Activated CD4-positive, alpha-beta T cell treated with anti-CD3 and anti-CD28 coated beads, Interleukin-2, amount 10 ng/mL, durations not matched to agents 24 days and 14 days (primary cell): ENCODE data around the gene ZSCAN12. TPM values are rescaled to one million over a fixed set of nuclear protein-coding genes. Genes with fewer than 3 reads are reported as not detected.

Experiments used
- DNase-seq: peaks from one replicate; pipeline ENCODE4 v3.0.0; 2022
- H3K27ac Mint-ChIP-seq: one replicate; pipeline ENCODE4 v1.8.0; 2022; ENCODE audit warnings: mild to moderate bottlenecking, mixed read lengths
- H3K27me3 Mint-ChIP-seq: one replicate; pipeline ENCODE4 v1.8.0; 2022; ENCODE audit warnings: mixed read lengths
- H3K36me3 Mint-ChIP-seq: one replicate; pipeline ENCODE4 v1.8.0; 2022; ENCODE audit warnings: low read depth, mild to moderate bottlenecking, mixed read lengths
- H3K4me1 Mint-ChIP-seq: one replicate; pipeline ENCODE4 v1.8.0; 2021; ENCODE audit warnings: mixed read lengths
- H3K4me3 Mint-ChIP-seq: one replicate; pipeline ENCODE4 v1.8.0; 2022; ENCODE audit warnings: mild to moderate bottlenecking, moderate library complexity, mixed read lengths
- H3K9me3 Mint-ChIP-seq: one replicate; pipeline ENCODE4 v1.8.0; 2021; ENCODE audit warnings: mixed read lengths
- intact Hi-C: fragments of 100-400 bp; cut with micrococcal nuclease; formaldehyde crosslinking; loops from one replicate; pipeline ENCODE4 v1.15.1; 2023
- total RNA-seq: library from RNA; stranded (reverse); gene quantifications from 2 replicates; pipeline ENCODE4 v1.2.3, GENCODE V29; 2022

ZSCAN12 gene
- total RNA-seq, 1 donor from 2014 or later, result 5.8 TPM

DNA sequence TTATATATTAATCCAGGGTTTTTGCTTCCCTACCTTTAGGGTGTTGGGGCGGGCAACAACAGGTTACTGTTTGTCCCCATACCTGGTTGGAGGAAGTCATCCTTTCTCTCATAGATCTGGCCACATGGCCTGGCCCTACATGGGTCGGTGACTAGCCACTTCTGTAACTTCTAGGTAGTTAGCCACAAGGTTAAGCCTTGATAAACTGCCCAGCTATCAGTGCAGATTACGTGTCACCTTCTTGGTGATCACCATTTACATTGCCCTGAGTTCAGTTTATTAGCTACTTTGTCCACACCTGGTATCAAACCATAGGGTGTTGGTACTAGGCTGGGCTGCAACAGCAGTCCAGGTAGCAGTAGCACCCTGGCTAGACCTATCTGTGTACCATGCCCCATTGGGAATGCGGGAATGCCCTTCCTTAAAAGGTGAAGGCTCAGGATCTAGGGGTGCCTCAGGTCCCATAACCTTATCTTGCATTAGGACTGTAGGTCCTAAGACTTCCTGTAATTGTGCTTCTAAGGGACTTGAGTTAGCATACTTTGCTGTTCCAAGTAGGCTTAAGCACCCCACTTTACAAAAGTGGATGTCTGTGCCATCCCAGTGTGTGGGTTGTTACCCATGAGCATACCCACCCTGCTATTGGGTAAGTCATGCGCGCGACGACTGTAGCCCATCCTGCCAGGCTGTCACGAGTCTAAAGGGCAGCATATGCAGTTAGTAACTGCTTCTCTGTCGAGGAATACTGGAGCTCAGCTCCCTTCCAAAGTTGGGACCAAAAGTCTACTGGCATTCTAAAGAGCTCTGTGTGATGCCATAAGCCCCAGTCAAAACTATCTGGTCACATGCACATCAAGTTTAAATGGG, 44.6 kb downstream of the ZSCAN12 start:
- no peak overlapping the region for H3K27ac Mint-ChIP-seq
- DNase-seq, result peak; percentile 55
- H3K4me3 Mint-ChIP-seq, result peak overlapping the region; percentile 93
- peaks cover 24% of the 10 kb centered on the region for H3K4me1 Mint-ChIP-seq
- no peaks in the 10 kb centered on the region for H3K27me3 Mint-ChIP-seq
- intact Hi-C loops, result loop anchor here (10.0 kb wide), 1 partner anchor 450 kb away; no protein-coding TSS in a partner anchor
- no peaks in the 10 kb centered on the region for H3K9me3 Mint-ChIP-seq
- H3K36me3 Mint-ChIP-seq, result peaks cover 4% of the 10 kb centered on the region

DNA sequence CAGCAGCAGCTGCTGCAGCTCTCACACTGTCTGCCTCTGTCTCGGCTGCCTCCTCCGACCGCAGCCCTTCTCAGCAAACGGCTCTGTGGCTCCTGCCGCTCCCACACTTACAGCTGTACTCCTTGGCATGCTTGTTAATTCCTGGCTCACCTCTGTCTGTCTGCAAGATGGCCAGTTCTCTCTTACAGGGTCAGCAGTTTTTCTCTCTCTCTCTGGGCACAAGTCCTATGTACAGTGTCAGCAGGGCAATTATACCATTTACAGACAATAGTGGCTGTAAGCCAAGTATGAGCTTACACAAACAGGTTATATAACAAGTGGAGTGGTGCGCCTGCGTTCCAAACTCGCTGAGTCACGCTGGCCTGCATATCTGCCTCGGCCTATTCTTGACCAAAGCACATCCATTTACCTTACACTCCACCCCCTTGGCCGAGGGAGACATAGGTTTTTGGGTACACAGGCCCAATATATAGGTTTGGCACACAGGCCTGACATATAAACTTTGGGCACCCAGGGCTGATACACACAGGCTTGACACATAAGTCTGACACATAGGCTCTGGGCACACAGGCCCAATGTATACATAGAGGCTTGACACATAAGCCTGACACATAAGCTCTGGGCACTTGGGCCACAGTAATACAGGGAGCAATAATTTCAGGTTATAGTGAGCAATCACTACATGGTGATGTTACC, 45.4 kb downstream of the ZSCAN12 start:
- no peak overlapping the region for H3K27ac Mint-ChIP-seq
- H3K4me1 Mint-ChIP-seq, result peaks cover 29% of the 10 kb centered on the region
- no peak overlapping the region for H3K4me3 Mint-ChIP-seq
- peak; percentile 54 for DNase-seq
- intact Hi-C loops, result loop anchor here (10.0 kb wide), 1 partner anchor 449 kb away; no protein-coding TSS in a partner anchor
- H3K9me3 Mint-ChIP-seq, result no peaks in the 10 kb centered on the region
- peaks cover 2% of the 10 kb centered on the region for H3K27me3 Mint-ChIP-seq
- H3K36me3 Mint-ChIP-seq, result peaks cover 8% of the 10 kb centered on the region

DNA sequence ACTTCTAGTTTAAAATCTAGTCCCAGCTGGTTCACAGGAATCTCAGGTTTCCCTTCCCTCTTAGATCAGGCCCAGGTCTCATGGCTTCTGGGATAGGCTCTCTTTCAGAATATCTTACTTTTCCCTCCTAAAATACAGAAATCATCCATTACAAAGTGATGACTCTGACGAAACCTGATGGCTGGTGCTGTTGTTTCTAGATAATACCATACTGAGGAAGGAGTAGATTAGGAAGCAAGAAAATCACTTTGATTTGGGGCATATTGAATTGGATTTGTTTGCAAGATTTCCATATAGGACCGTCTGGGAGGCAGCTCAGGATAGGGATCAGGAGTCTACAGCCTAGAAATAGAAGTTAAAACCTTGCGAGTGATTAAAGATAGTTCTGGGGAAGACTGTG, 46.2 kb downstream of the ZSCAN12 start:
- Mint-ChIP-seq H3K9me3 (no peaks in the 10 kb centered on the region), H3K27me3 (peaks cover 2% of the 10 kb centered on the region), H3K4me3 (no peak overlapping the region), H3K27ac (no peak overlapping the region), H3K4me1 (peaks cover 29% of the 10 kb centered on the region), H3K36me3 (peaks cover 8% of the 10 kb centered on the region)
- peak; percentile 39 for DNase-seq
- intact Hi-C loops, result loop anchor here (10.0 kb wide), 1 partner anchor 449 kb away; no protein-coding TSS in a partner anchor

DNA sequence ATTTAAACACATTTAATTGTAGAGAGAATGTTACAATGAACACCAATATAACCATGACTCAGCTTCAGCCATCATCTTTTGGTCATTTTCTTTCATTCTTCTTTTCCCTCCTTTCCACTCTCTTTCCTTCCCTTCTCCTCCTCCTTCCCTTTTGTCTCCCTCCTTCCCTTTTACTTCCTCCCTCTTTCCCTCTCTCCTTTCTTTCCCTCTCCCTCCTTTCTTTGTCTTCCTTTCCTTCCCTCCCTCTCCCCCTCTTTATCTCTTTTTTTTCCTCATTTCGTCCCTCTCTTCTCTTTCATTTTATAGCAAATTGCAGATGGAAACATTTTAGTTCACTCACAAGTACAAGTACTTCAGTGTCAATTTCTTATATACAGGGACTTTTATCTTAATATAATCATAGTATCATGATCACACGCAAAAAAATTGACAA, 48.0 kb downstream of the ZSCAN12 start:
- no peak overlapping the region for H3K27ac Mint-ChIP-seq

DNA sequence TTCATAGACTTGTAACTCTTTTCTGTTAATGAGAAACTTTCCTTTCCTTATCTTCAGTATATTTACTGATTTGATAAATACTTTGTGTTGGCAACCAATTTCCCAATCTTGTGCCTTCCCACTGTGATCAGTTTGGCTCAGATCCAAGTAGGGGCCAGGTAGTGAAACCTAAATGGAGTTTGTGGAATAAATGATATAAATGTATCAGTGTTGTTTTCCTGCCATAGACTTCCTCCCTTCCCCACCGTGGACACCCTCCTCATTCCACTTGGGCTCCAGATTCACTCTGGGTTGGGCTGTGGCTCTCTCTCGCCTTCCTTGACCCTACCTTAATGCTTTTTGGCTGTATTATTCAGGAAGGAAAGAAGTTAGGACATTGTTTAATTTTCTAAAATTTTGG, 48.5 kb downstream of the ZSCAN12 start:
- Mint-ChIP-seq H3K4me1 (peaks cover 29% of the 10 kb centered on the region), H3K36me3 (peaks cover 8% of the 10 kb centered on the region), H3K27me3 (peaks cover 15% of the 10 kb centered on the region), H3K4me3 (peak overlapping the region; percentile 98), H3K9me3 (no peaks in the 10 kb centered on the region), H3K27ac (no peak overlapping the region)
- intact Hi-C loops, result loop anchor here (10.0 kb wide), 1 partner anchor 446 kb away; no protein-coding TSS in a partner anchor
- no peak for DNase-seq

More for the DNA sequence above, 48.0 kb downstream of the ZSCAN12 start:
- peaks cover 12% of the 10 kb centered on the region for H3K27me3 Mint-ChIP-seq
- H3K4me1 Mint-ChIP-seq, result peaks cover 29% of the 10 kb centered on the region
- H3K9me3 Mint-ChIP-seq, result no peaks in the 10 kb centered on the region
- peak overlapping the region; percentile 20 for H3K4me3 Mint-ChIP-seq
- H3K36me3 Mint-ChIP-seq, result peaks cover 8% of the 10 kb centered on the region
- no peak for DNase-seq
- intact Hi-C loops, result loop anchor here (10.0 kb wide), 1 partner anchor 447 kb away; no protein-coding TSS in a partner anchor

DNA sequence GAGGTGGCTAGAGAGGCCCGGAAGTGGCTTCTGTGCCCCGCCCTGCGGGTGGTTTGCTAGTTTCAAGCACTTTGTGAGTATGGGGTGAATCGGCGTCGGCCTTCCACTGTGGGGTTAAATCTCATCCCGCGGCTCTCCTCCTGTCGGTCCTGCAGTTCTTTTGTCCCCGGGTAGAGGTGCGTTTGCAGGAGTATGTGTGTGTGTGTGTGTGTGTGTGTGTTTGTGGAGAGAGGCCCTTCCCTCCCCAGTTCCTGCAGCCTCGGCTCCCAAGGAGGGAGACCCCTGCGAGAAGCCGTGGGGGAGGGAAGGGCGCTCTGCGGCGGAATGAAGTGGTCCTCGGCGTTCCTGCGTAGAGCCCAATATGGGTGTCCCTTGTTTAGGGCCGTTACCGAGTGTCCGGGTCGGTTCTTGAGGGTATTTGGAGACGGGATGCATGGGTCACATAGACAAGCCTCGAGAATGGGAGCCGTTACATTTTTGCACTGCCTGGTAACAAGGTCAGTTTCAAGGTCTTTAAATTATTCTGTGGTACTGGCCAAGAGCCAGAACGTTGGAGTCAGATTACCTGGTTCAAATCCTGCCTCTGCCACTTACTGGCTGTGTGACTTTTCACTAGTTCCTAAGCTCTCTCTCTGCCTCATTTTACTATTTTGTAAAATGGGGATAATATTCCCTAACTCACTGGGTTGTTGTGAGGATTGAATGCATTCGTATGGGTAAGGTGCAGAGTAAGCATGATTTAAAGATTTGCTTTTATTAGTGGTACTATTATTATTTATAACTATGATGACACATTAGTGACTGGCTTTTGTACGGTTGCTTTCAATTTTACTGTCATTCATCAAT, 49.4 kb downstream of the ZSCAN12 start, which contains the start of gene ZKSCAN3:
TSS of gene ZKSCAN3 (plus strand) at position 56 of the 846 bp plus-strand sequence. CDS start 9,640 bp downstream, outside the sequence.
- no peaks in the 10 kb centered on the region for H3K9me3 Mint-ChIP-seq
- intact Hi-C loops, result loop anchor here (1.0 to 10.0 kb wide), 4 partner anchors 14 to 445 kb away; partner anchors contain the start of genes ZNF165, ZSCAN26 and ZSCAN31
- H3K27ac Mint-ChIP-seq, result peak within 1 kb of the TSS; percentile 91
- peaks cover 22% of the 10 kb centered on the region for H3K27me3 Mint-ChIP-seq
- H3K4me3 Mint-ChIP-seq, result peak within 1 kb of the TSS; percentile 98
- DNase-seq, result peak; percentile 96
- H3K4me1 Mint-ChIP-seq, result peaks cover 22% of the 10 kb centered on the region
- H3K36me3 Mint-ChIP-seq, result peaks cover 8% of the 10 kb centered on the region

DNA sequence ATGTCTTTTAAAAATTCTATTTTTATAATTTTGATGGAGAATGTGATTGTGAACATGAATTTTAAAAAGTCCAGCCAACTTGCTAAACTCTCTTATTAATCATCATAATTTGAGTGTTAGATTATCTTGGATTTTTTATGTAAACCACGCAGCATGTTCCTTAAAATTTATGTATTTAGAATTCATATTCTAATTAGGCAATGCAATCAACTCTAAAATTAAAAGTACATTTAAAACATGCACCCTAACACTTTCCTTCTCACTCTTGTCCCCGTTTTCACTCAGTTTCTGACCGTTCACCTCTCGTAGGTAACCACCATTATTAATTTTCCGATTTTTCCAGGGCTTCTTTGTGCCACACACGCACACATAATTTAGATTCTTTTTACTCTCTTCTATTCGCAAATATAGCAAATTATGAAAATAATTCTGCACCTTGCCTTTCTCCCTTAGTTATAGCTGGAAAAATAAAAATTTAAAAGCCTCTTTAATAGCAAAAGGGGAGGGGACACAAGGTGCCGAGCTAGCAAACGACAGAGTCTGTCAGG, 50.1 kb downstream of the ZSCAN12 start:
- no peak for DNase-seq
- intact Hi-C loops, result loop anchor here (1.0 to 5.0 kb wide), 3 partner anchors 13 to 267 kb away; partner anchors contain the start of genes ZNF165, ZSCAN26 and ZSCAN31
- Mint-ChIP-seq H3K27ac (peak overlapping the region; percentile 91), H3K27me3 (peaks cover 27% of the 10 kb centered on the region), H3K4me1 (peaks cover 22% of the 10 kb centered on the region), H3K36me3 (peaks cover 8% of the 10 kb centered on the region), H3K4me3 (peak overlapping the region; percentile 98), H3K9me3 (peaks cover 2% of the 10 kb centered on the region)

DNA sequence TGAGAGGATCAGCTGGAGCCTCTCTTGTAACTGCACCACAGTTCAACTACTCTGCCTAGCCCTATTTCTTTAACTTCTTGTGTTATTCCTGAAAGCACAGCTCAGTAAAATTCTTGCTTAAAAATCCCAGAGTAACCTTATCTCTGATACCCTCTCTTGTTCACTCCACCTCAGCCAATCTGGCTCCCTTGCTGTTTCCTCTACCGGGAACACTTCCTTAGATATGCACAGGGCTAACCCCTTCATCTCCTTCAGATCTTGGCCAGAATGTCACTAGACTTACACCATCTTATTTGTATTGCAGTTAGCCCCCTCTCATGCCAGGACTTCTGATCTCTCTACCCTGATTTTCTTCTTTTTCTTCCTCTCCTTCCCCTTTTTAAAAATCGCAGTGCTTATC, 52.4 kb downstream of the ZSCAN12 start:
- intact Hi-C loops, result loop anchor here (5.0 kb wide), 1 partner anchor 265 kb away; the partner anchor contains the start of gene ZNF165
- H3K4me1 Mint-ChIP-seq, result peaks cover 19% of the 10 kb centered on the region
- peaks cover 15% of the 10 kb centered on the region for H3K9me3 Mint-ChIP-seq
- DNase-seq, result no peak
- no peak overlapping the region for H3K27ac Mint-ChIP-seq
- H3K4me3 Mint-ChIP-seq, result no peak overlapping the region
- H3K36me3 Mint-ChIP-seq, result peaks cover 4% of the 10 kb centered on the region
- peaks cover 30% of the 10 kb centered on the region for H3K27me3 Mint-ChIP-seq

DNA sequence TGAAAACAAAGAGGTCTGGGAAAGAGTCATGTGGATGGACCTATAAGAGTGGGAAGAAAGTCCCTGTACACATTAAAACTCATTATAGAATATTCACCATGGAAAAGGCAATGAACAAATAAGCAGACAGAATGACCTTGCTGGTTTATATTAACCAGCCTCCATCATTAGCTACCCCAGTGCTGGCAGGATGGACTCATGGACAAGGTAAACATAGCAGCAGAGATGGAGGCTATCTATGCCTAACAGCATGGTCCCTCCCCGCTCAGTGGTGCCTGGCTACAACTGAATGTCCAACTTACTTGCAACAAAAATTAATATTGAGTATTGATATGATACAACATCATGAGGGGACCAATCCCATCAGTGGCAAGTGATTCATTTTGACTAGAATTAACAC, 54.3 kb downstream of the ZSCAN12 start:
- peaks cover 30% of the 10 kb centered on the region for H3K27me3 Mint-ChIP-seq
- no peak overlapping the region for H3K4me3 Mint-ChIP-seq
- H3K9me3 Mint-ChIP-seq, result peaks cover 27% of the 10 kb centered on the region
- intact Hi-C loops, result loop anchor here (5.0 kb wide), 1 partner anchor 263 kb away; the partner anchor contains the start of gene ZNF165
- no peak for DNase-seq
- peaks cover 4% of the 10 kb centered on the region for H3K36me3 Mint-ChIP-seq
- peaks cover 7% of the 10 kb centered on the region for H3K4me1 Mint-ChIP-seq
- H3K27ac Mint-ChIP-seq, result no peak overlapping the region

DNA sequence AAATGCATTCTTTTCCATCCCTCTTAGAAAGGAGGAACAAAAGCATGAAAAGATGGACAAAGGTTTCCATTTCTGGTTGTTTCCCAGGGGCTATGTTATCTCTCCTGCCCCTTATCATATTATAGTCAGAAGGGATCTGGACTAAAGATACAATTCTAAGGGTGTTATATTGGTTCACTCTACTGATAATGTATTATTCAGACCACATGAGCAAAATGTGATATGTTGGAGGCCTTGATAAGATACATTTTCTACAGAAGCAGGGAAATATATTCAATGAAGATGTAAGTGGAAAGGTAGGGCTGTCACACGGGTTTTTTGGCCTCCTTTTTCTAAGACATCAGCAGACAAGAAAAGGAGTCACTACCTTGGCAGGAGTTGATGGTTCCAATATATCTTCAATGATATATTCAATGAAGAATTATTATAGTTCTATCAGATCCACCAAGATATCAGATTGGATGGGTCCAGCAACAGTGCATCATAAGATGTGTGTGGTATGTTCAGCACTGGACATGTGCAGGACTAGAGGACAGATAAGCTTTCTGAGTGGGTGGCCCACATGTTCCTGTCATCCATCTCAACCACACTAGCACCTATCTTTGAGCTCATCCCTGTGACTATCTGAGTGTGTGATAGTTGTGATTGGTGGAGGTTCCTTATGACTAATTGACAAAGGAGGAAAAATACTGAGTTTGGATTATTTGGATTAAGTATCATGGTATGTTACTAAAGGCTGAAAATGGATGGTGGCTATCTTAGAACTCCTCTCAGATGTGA, 55.5 kb downstream of the ZSCAN12 start:
- intact Hi-C loops, result no loop called here
- Mint-ChIP-seq H3K4me1 (no peaks in the 10 kb centered on the region), H3K4me3 (no peak overlapping the region), H3K36me3 (no peaks in the 10 kb centered on the region), H3K9me3 (peaks cover 27% of the 10 kb centered on the region), H3K27me3 (peaks cover 28% of the 10 kb centered on the region), H3K27ac (no peak overlapping the region)
- no peak for DNase-seq

DNA sequence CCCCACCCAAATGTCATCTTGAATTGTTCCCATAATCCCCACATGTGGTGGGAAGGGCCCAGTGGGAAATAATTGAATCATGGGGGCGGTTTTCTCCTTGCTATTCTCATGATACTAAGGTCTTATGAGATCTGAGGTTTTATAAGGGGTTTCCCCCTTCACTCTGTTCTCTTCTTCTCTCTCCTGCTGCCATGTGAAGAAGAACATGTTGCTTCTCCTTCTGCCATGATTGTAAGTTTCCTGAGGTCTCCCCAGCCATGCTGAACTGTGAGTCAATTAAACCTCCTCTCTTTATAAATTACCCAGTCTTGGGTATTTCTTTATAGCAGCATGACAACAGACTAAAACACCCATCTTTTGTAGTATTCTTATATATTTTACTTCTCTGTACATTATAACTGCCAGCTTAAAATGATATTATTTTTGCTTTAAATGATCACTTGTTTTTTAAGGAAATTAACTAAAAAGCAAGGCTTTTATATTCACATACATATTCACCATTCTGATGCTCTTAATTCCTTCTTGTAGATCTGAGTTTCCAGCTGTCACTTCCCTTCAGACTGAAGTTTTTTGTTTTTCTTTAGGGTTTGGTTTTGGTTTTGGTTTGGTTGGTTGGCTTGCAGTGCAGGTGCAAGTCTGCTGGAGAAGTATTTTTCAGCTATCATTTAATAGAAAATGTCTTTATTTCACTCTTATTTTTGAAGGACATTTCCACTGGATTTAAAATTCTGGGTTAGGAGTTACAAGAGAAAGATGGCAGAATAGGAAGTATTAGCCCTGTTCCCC, 59.0 kb downstream of the ZSCAN12 start:
- Mint-ChIP-seq H3K4me1 (no peaks in the 10 kb centered on the region), H3K9me3 (peaks cover 27% of the 10 kb centered on the region), H3K27ac (no peak overlapping the region), H3K36me3 (no peaks in the 10 kb centered on the region), H3K27me3 (peaks cover 9% of the 10 kb centered on the region), H3K4me3 (no peak overlapping the region)
- intact Hi-C loops, result no loop called here
- DNase-seq, result no peak
